ENCODE measurements around the gene EFEMP1. TPM values are rescaled to one million over a fixed set of nuclear protein-coding genes. Genes with fewer than 3 reads are reported as not detected.

Gene EFEMP1
- total and polyA plus RNA-seq, 2 of the 13 experiments (the other 11 are each of a cell fraction or from before 2014, with no cell fraction given), result not detected

- WGBS (ENCODE audit: low lambda C conversion rate), result 0% methylated on average over 3 of the region's 3 CpGs
- DNase-seq (ENCODE audit: low spot score), result no peak
- H3K9ac ChIP-seq (ENCODE audit: insufficient read depth, low read depth, low read length), result no peak overlapping the region
- no peak overlapping the region for H3K4me2 ChIP-seq (ENCODE audit: low read depth, low read length)
- no peak overlapping the region for H3K4me3 ChIP-seq (replicated peaks in 1 of 3; ENCODE audit: insufficient read depth in 1 of 3, low read depth in 2 of 3, low read length in 3 of 3)
- no peaks in the 10 kb centered on the region for H3K4me1 ChIP-seq (ENCODE audit: insufficient read depth, low read length)
- ATAC-seq, result no peak
- TF ChIP-seq GZF1 (CRISPR knock-in tag; IDR thresholded peaks at IDR 0.05), result peak; percentile 96
- no peak for TF ChIP-seq MAZ (IDR thresholded peaks at IDR 0.05; ENCODE audit: borderline replicate concordance, low read depth, low read length)
- TF ChIP-seq MAZ (CRISPR knock-in tag; IDR thresholded peaks at IDR 0.05; ENCODE audit: low read depth), result no peak
- no peak for TF ChIP-seq ZXDC (CRISPR knock-in tag; IDR thresholded peaks at IDR 0.05)
- no peaks in the 10 kb centered on the region for H3K9me3 ChIP-seq (ENCODE audit: low read length)
- in situ Hi-C loops (cut with HindIII; ENCODE audit: extremely low pct_ligation_motif_present, low pct_unique_long_range_greater_than_20kb) (no loop called here), intact Hi-C loops (cut with micrococcal nuclease; ENCODE audit: unreplicated experiment) (no loop called here)
- no peak for FAIRE-seq
- no peak overlapping the region for H3K27ac ChIP-seq (ENCODE audit: extremely low read length, insufficient read depth, low read length)
- no peaks in the 10 kb centered on the region for H3K79me2 ChIP-seq (ENCODE audit: insufficient read depth, low read length)
- no peak overlapping the region for H2AFZ ChIP-seq (ENCODE audit: low read length)
- POLR2A ChIA-PET, result no interaction called here
- no peaks in the 10 kb centered on the region for H3K27me3 ChIP-seq (ENCODE audit: control insufficient read depth in 1 of 2, insufficient read depth in 2 of 2, low read length in 2 of 2)
- no peaks in the 10 kb centered on the region for H4K20me1 ChIP-seq (ENCODE audit: insufficient read depth, low read length)
- CTCF ChIA-PET (ENCODE audit: low intra/inter-chr PET ratio, low total read pairs), result no interaction called here
- no peaks in the 10 kb centered on the region for H3K36me3 ChIP-seq (replicated peaks in 1 of 2; ENCODE audit: control insufficient read depth in 1 of 2, insufficient read depth in 2 of 2, low read length in 2 of 2)
- no TSS peak for BruUV-seq (replicated peaks)
Measured at GRCh38 chr2:55902429-55902828, 21.2 kb downstream of the EFEMP1 start.

GRCh38 chr2:55901941-55902340 is 21.6 kb downstream of the EFEMP1 start:
- intact Hi-C loops (cut with micrococcal nuclease; ENCODE audit: unreplicated experiment), result no loop called here
- CTCF ChIA-PET (ENCODE audit: low intra/inter-chr PET ratio, low total read pairs), result no interaction called here
- Histone ChIP-seq H3K4me2 (ENCODE audit: low read depth, low read length) (no peak overlapping the region), H3K4me1 (ENCODE audit: insufficient read depth, low read length) (no peaks in the 10 kb centered on the region), H2AFZ (ENCODE audit: low read length) (no peak overlapping the region), H3K27me3 (ENCODE audit: control insufficient read depth in 1 of 2, insufficient read depth in 2 of 2, low read length in 2 of 2) (no peaks in the 10 kb centered on the region), H4K20me1 (ENCODE audit: insufficient read depth, low read length) (no peaks in the 10 kb centered on the region), H3K36me3 (replicated peaks in 1 of 2; ENCODE audit: control insufficient read depth in 1 of 2, insufficient read depth in 2 of 2, low read length in 2 of 2) (no peaks in the 10 kb centered on the region), H3K27ac (ENCODE audit: extremely low read length, insufficient read depth, low read length) (no peak overlapping the region), H3K9ac (ENCODE audit: insufficient read depth, low read depth, low read length) (no peak overlapping the region), H3K9me3 (ENCODE audit: low read length) (no peaks in the 10 kb centered on the region), H3K4me3 (replicated peaks in 1 of 3; ENCODE audit: insufficient read depth in 1 of 3, low read depth in 2 of 3, low read length in 3 of 3) (no peak overlapping the region), H3K79me2 (ENCODE audit: insufficient read depth, low read length) (no peaks in the 10 kb centered on the region)
- POLR2A ChIA-PET, result no interaction called here
- ATAC-seq (no peak), DNase-seq (ENCODE audit: low spot score) (no peak), FAIRE-seq (no peak)
- WGBS (ENCODE audit: low lambda C conversion rate), result 27% methylated on average over 2 of the region's 2 CpGs
- in situ Hi-C loops (cut with HindIII; ENCODE audit: extremely low pct_ligation_motif_present, low pct_unique_long_range_greater_than_20kb), result no loop called here
- BruUV-seq (replicated peaks), result no TSS peak
- TF ChIP-seq ZNF3 (CRISPR knock-in tag; IDR thresholded peaks at IDR 0.05) (no peak), KLF6 (CRISPR knock-in tag; IDR thresholded peaks at IDR 0.05) (no peak), CCAR2 (optimal IDR thresholded peaks at IDR 0.05; ENCODE audit: low read depth, low read length) (no peak), KDM4B (CRISPR knock-in tag; IDR thresholded peaks at IDR 0.05) (no peak), ZNF256 (CRISPR knock-in tag; conservative IDR thresholded peaks at IDR 0.05) (no peak), ATF3 (CRISPR knock-in tag; IDR thresholded peaks at IDR 0.05) (no peak), BCL6 (CRISPR knock-in tag; IDR thresholded peaks at IDR 0.05) (no peak), GLMP (CRISPR knock-in tag; IDR thresholded peaks at IDR 0.05; ENCODE audit: borderline replicate concordance) (no peak), ZNF556 (CRISPR knock-in tag; IDR thresholded peaks at IDR 0.05; ENCODE audit: borderline replicate concordance) (no peak), ATF1 (CRISPR knock-in tag; IDR thresholded peaks at IDR 0.05) (no peak), REPIN1 (CRISPR knock-in tag; IDR thresholded peaks at IDR 0.05; ENCODE audit: borderline replicate concordance, low read depth) (no peak), CC2D1A (CRISPR knock-in tag; IDR thresholded peaks at IDR 0.05) (no peak), FLYWCH1 (CRISPR knock-in tag; IDR thresholded peaks at IDR 0.05) (no peak), CHD2 (IDR thresholded peaks at IDR 0.05; ENCODE audit: low read depth, low read length) (no peak)
